Gastroesophageal sphincter (tissue), 3 donors: ENCODE results near the gene C7orf33.

Experiments
- CTCF ChIP-seq, 4 experiments: fragments of 200-600 bp in 2 of 4; fragments of 450-650 bp in 2 of 4; sonication (generic) in 1 of 4; IDR thresholded peaks; one replicate each; pipeline ENCODE4 v1.5.1; 2017 to 2019; ENCODE audit warnings: antibody characterized with exemption in 4 of 4, mild to moderate bottlenecking in 2 of 4, moderate library complexity in 2 of 4
- EP300 ChIP-seq: sonication (generic); formaldehyde crosslinking; IDR thresholded peaks from one replicate; pipeline ENCODE4 v1.6.1; 2017; ENCODE audit warnings: antibody characterized with exemption, mild to moderate bottlenecking
- POLR2A ChIP-seq, 2 donors: fragments of 450-650 bp; IDR thresholded peaks; one replicate each; pipeline ENCODE4 v1.6.1; 2017; ENCODE audit warnings: antibody characterized with exemption in 2 of 2, mild to moderate bottlenecking in 2 of 2, moderate library complexity in 1 of 2
- POLR2AphosphoS5 ChIP-seq: sonication (generic); formaldehyde crosslinking; IDR thresholded peaks from one replicate; pipeline ENCODE4 v1.6.1; 2017; ENCODE audit warnings: antibody characterized with exemption

GRCh38 chr7:148630078-148630477 is 39.5 kb downstream of the C7orf33 start:
- TF ChIP-seq CTCF (IDR thresholded peaks at IDR 0.05) (no peak), POLR2AphosphoS5 (no peak), POLR2A (IDR thresholded peaks at IDR 0.05) (no peak), EP300 (no peak)
